Gastrocnemius medialis (tissue), 4 donors: ENCODE measurements around the gene PTGDS. TPM values are rescaled to one million over a fixed set of nuclear protein-coding genes. Genes with fewer than 3 reads are reported as not detected.
A peak's percentile ranks its signal among the peaks of the same experiment; 100 is the strongest.

ENCODE experiments used
- ATAC-seq, 2 donors: fragments of 150-250 bp; one replicate each; pipeline ENCODE4 v1.9.1; 2016
- DNase-seq, 2 donors: peaks; one replicate each; pipeline ENCODE4 v3.0.0-alpha.2; 2019
- H3K27ac ChIP-seq, 4 donors: fragments of 200-600 bp; sonication (generic); 1 replicate in 1 of 4; 2 replicates in 3 of 4; pipeline ENCODE4 v1.5.1; 2016 to 2018; ENCODE audit warnings: mild to moderate bottlenecking in 2 of 4, moderate library complexity in 1 of 4
- H3K27me3 ChIP-seq, 3 donors: fragments of 200-600 bp; sonication (generic) in 2 of 3; 1 replicate in 1 of 3; 2 replicates in 2 of 3; pipeline versions ENCODE4 v1.5.1 to v1.6.0; 2016 to 2019; ENCODE audit warnings: mild to moderate bottlenecking in 1 of 3, moderate library complexity in 1 of 3
- H3K36me3 ChIP-seq, 2 donors: fragments of 200-600 bp; sonication (generic) in 1 of 2; one replicate each; pipeline ENCODE4 v1.5.1; 2017 to 2018
- H3K4me1 ChIP-seq, 2 donors: fragments of 200-600 bp; sonication (generic) in 1 of 2; one replicate each; pipeline ENCODE4 v1.5.1; 2016 to 2017; ENCODE audit warnings: mild to moderate bottlenecking in 2 of 2
- H3K4me3 ChIP-seq, 4 donors: fragments of 200-600 bp; sonication (generic) in 3 of 4; 1 replicate in 1 of 4; 2 replicates in 3 of 4; pipeline ENCODE4 v1.5.1; 2016 to 2019; ENCODE audit warnings: mild to moderate bottlenecking in 2 of 4
- H3K9me3 ChIP-seq, 3 donors: fragments of 200-600 bp; sonication (generic) in 2 of 3; 1 replicate in 1 of 3; 2 replicates in 2 of 3; pipeline ENCODE4 v1.5.1; 2016 to 2019
- CTCF ChIP-seq, 5 experiments: fragments of 450-650 bp in 3 of 5; fragments of 200-600 bp in 2 of 5; sonication (generic) in 2 of 5; IDR thresholded peaks in 4 of 5; conservative IDR thresholded peaks in 1 of 5; 1 replicate in 4 of 5; 2 replicates in 1 of 5; pipeline ENCODE4 v1.5.1; 2016 to 2019; ENCODE audit warnings: antibody characterized with exemption in 5 of 5, mild to moderate bottlenecking in 3 of 5, moderate library complexity in 3 of 5
- POLR2A ChIP-seq, 2 donors: fragments of 450-650 bp; IDR thresholded peaks; one replicate each; pipeline ENCODE4 v1.6.1; 2017; ENCODE audit warnings: antibody characterized with exemption in 2 of 2, mild to moderate bottlenecking in 2 of 2, moderate library complexity in 2 of 2
- in situ Hi-C, 4 donors: fragments of 200-750 bp; cut with MboI; loops; one replicate each; pipeline versions ENCODE4 v1.15.0 to v1.8.0; 2017; ENCODE audit warnings: low sequenced_read_pairs in 4 of 4
- intact Hi-C: fragments of 100-400 bp; cut with DNase I; formaldehyde crosslinking; loops from one replicate; pipeline ENCODE4 v1.15.1; 2023; ENCODE audit warnings: low total_unique reads
- total RNA-seq, 4 donors: library from RNA; depleted of rRNA; stranded (reverse); fragments of >200 nt; gene quantifications; one replicate each; pipeline versions ENCODE4 v1.1.0 to v1.2.3, GENCODE V29; 2016

PTGDS gene
- total RNA-seq, 4 donors from 2014 or later = 2.3 to 35.2 (median 27.0) TPM

GRCh38 chr9:137027369-137028262, 50.3 kb downstream of the PTGDS start, which contains the start of gene ABCA2:
TSS of gene ABCA2 (minus strand) at chr9:137028237. CDS start at chr9:137028140, 97 bp downstream.
- Histone ChIP-seq H3K27ac (peak within 1 kb of the TSS; percentile 43 to 67 (median 64)), H3K4me1 (peaks cover 20 to 23% of the 10 kb centered on the region in 2 donors), H3K27me3 (no peaks in the 10 kb centered on the region), H3K9me3 (no peaks in the 10 kb centered on the region), H3K4me3 (peak within 1 kb of the TSS; percentile 76 to 91 (median 79)), H3K36me3 (no peaks in the 10 kb centered on the region)
- peak; percentile 31 to 35 for ATAC-seq
- in situ Hi-C loops = no loop called here
- intact Hi-C loops = loop anchor here (2.0 to 5.0 kb wide), 2 partner anchors 83 to 180 kb away; partner anchors contain the start of genes C8G, FBXW5 and PHPT1
- TF ChIP-seq POLR2A (IDR thresholded peaks at IDR 0.05) = peak in 1 of 2 donors; percentile 26
- TF ChIP-seq CTCF (IDR thresholded peaks at IDR 0.05 in 4 of 5, conservative IDR thresholded peaks at IDR 0.05 in 1 of 5) = no peak
- DNase-seq = no peak

- DNase-seq = peak; percentile 28 to 41
- Histone ChIP-seq H3K4me3 (peak overlapping the region; percentile 76 to 91 (median 79)), H3K36me3 (no peaks in the 10 kb centered on the region), H3K27ac (peak overlapping the region; percentile 41 to 67 (median 54)), H3K4me1 (peaks cover 20 to 23% of the 10 kb centered on the region in 2 donors), H3K27me3 (no peaks in the 10 kb centered on the region), H3K9me3 (no peaks in the 10 kb centered on the region)
- peak; percentile 79 to 81 for ATAC-seq
- in situ Hi-C loops = no loop called here
- TF ChIP-seq CTCF (IDR thresholded peaks at IDR 0.05 in 4 of 5, conservative IDR thresholded peaks at IDR 0.05 in 1 of 5) = peak in 3 of 5 experiments; percentile 7 to 28 (median 19)
- no peak for TF ChIP-seq POLR2A (IDR thresholded peaks at IDR 0.05)
- intact Hi-C loops = loop anchor here (2.0 to 5.0 kb wide), 2 partner anchors 84 to 181 kb away; partner anchors contain the start of genes C8G, FBXW5 and PHPT1
Observed at GRCh38 chr9:137028263-137029057, 51.2 kb downstream of the PTGDS start.

- peak; percentile 50 to 60 for ATAC-seq
- in situ Hi-C loops = no loop called here
- intact Hi-C loops = loop anchor here (2.0 to 5.0 kb wide), 2 partner anchors 84 to 182 kb away; partner anchors contain the start of genes C8G, FBXW5 and PHPT1
Observed at GRCh38 chr9:137029058-137029936, 52.0 kb downstream of the PTGDS start.

More at GRCh38 chr9:137029058-137029936, 52.0 kb downstream of the PTGDS start:
- TF ChIP-seq CTCF (IDR thresholded peaks at IDR 0.05 in 4 of 5, conservative IDR thresholded peaks at IDR 0.05 in 1 of 5) (peak; percentile 64 to 91 (median 87)), POLR2A (IDR thresholded peaks at IDR 0.05) (no peak)
- Histone ChIP-seq H3K36me3 (no peaks in the 10 kb centered on the region), H3K9me3 (no peaks in the 10 kb centered on the region), H3K4me3 (peak overlapping the region; percentile 76 to 91 (median 79)), H3K4me1 (peaks cover 20 to 23% of the 10 kb centered on the region in 2 donors), H3K27me3 (no peaks in the 10 kb centered on the region), H3K27ac (no peak overlapping the region)
- peak; percentile 45 to 60 for DNase-seq
